ENCODE data around the gene COLQ. TPM values are rescaled to one million over a fixed set of nuclear protein-coding genes. Genes with fewer than 3 reads are reported as not detected.

The COLQ gene
- total and polyA plus RNA-seq, 4 donors: 0.27 to 2.6 (median 0.67) TPM

DNA sequence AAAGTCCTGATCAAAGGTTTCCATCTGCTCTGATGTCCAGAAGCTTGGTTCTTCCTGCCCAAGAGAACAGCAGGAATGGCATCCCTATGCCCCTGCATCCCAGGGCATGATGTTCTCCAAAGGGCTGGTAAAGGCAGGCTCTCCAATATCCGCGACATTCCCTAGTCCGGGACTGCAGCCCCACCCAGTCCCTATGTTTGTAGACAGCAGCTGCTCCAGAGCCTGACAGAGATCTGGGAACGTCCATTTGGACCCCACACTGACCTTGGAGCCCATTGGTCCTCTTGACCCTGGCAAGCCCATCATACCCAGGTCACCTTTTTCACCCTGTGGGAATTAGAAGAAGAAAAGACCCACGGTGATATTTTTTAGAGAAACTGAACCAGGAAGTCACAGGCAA lies 46.3 kb downstream of the COLQ start:
- no peaks in the 10 kb centered on the region for H3K27me3 ChIP-seq (ENCODE audit: control insufficient read depth in 4 of 4, insufficient read depth in 4 of 4, low read length in 3 of 4)
- 69% methylated on average over 5 of the region's 5 CpGs for WGBS
- H3K9me3 ChIP-seq (ENCODE audit: control insufficient read depth in 4 of 4, low read length in 3 of 4): no peaks in the 10 kb centered on the region
- H3K4me3 ChIP-seq (ENCODE audit: low read depth in 1 of 3, low read length in 3 of 3): no peak overlapping the region
- no peaks in the 10 kb centered on the region for H3K36me3 ChIP-seq (ENCODE audit: control insufficient read depth in 4 of 4, insufficient read depth in 3 of 4, low read depth in 1 of 4, low read length in 3 of 4)
- no peak overlapping the region for H3K27ac ChIP-seq (ENCODE audit: low read depth in 1 of 2, low read length in 2 of 2)
- no peak for DNase-seq (ENCODE audit: low spot score)
- H3K9ac ChIP-seq (ENCODE audit: low read depth in 1 of 2, low read length in 2 of 2): no peak overlapping the region
- no peak for TF ChIP-seq FOXA2 (IDR thresholded peaks at IDR 0.05)
- TF ChIP-seq TAF1 (conservative IDR thresholded peaks at IDR 0.05): no peak
- TF ChIP-seq, protein P1, sequence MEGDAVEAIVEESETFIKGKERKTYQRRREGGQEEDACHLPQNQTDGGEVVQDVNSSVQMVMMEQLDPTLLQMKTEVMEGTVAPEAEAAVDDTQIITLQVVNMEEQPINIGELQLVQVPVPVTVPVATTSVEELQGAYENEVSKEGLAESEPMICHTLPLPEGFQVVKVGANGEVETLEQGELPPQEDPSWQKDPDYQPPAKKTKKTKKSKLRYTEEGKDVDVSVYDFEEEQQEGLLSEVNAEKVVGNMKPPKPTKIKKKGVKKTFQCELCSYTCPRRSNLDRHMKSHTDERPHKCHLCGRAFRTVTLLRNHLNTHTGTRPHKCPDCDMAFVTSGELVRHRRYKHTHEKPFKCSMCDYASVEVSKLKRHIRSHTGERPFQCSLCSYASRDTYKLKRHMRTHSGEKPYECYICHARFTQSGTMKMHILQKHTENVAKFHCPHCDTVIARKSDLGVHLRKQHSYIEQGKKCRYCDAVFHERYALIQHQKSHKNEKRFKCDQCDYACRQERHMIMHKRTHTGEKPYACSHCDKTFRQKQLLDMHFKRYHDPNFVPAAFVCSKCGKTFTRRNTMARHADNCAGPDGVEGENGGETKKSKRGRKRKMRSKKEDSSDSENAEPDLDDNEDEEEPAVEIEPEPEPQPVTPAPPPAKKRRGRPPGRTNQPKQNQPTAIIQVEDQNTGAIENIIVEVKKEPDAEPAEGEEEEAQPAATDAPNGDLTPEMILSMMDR (IDR thresholded peaks at IDR 0.05; ENCODE audit: low read depth, low read length, missing input control): no peak
- no peak for TF ChIP-seq NR2F2 (IDR thresholded peaks at IDR 0.05)
- TF ChIP-seq SP1 (IDR thresholded peaks at IDR 0.05): no peak
- no peak for TF ChIP-seq JUND (IDR thresholded peaks at IDR 0.05)
- TF ChIP-seq FOXA1 (IDR thresholded peaks at IDR 0.05): no peak
- no peak for TF ChIP-seq YY1 (IDR thresholded peaks at IDR 0.05)
- TF ChIP-seq HNF4G (IDR thresholded peaks at IDR 0.05): no peak
- no peaks in the 10 kb centered on the region for H3K4me1 ChIP-seq (ENCODE audit: control insufficient read depth in 4 of 4, insufficient read depth in 4 of 4, low read length in 3 of 4)

DNA sequence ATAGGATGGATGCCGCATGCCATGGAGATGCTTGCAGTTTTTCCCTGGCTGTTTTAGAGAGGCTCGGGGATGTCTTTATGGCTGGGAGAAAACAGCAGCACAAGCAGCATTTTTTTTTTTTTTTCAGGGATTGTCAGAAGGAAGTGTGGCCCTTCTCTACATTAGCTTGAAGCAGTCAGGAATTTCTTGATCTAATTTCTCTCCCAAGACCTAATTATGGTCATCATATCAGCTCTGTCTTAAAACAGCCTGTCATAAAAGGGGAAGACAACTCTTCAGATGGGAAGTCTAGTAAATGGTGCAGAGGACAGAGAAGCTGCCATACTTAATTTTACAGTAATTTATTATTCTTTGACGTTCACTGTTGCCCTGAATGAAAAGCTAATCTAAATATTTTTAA lies 49.6 kb downstream of the COLQ start:
- DNase-seq (ENCODE audit: low spot score): no peak
- Histone ChIP-seq H3K27me3 (ENCODE audit: control insufficient read depth in 4 of 4, insufficient read depth in 4 of 4, low read length in 3 of 4) (no peaks in the 10 kb centered on the region), H3K9ac (ENCODE audit: low read depth in 1 of 2, low read length in 2 of 2) (no peak overlapping the region), H3K9me3 (ENCODE audit: control insufficient read depth in 4 of 4, low read length in 3 of 4) (no peaks in the 10 kb centered on the region), H3K4me3 (ENCODE audit: low read depth in 1 of 3, low read length in 3 of 3) (no peak overlapping the region), H3K27ac (ENCODE audit: low read depth in 1 of 2, low read length in 2 of 2) (no peak overlapping the region), H3K36me3 (ENCODE audit: control insufficient read depth in 4 of 4, insufficient read depth in 3 of 4, low read depth in 1 of 4, low read length in 3 of 4) (no peaks in the 10 kb centered on the region), H3K4me1 (ENCODE audit: control insufficient read depth in 4 of 4, insufficient read depth in 4 of 4, low read length in 3 of 4) (no peaks in the 10 kb centered on the region)
- 93% methylated on average over 3 of the region's 3 CpGs for WGBS
- TF ChIP-seq FOXA2 (IDR thresholded peaks at IDR 0.05) (no peak), EGR1 (IDR thresholded peaks at IDR 0.05; ENCODE audit: low read depth in 2 of 2) (no peak), RXRA (IDR thresholded peaks at IDR 0.05) (no peak), HNF4A (conservative IDR thresholded peaks at IDR 0.05) (no peak)
- TF ChIP-seq, protein P2, sequence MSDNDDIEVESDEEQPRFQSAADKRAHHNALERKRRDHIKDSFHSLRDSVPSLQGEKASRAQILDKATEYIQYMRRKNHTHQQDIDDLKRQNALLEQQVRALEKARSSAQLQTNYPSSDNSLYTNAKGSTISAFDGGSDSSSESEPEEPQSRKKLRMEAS (IDR thresholded peaks at IDR 0.05): no peak
- TF ChIP-seq, protein P1 (IDR thresholded peaks at IDR 0.05; ENCODE audit: low read depth, low read length, missing input control): no peak

DNA sequence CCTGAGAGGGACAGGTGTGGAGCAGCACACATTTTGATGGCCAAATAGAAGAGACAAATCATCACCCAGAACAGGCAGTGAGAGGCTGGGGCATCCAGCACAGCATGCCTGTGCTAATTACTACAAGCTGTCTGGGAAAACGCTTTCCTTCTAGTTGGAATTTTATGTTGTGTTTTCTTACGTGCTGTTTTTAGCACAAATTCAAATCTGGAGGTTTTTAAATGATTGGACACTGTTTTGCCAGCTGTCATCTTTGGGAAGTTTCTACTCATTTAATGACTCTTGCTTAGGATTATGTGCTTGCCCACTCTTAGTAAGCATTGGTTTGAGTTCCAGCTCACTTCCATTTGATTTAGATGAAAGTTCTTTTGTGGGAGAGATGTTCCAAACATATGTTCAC lies 50.7 kb downstream of the COLQ start:
- 94% methylated on average over 2 of the region's 2 CpGs for WGBS
- no peaks in the 10 kb centered on the region for H3K4me1 ChIP-seq (ENCODE audit: control insufficient read depth in 4 of 4, insufficient read depth in 4 of 4, low read length in 3 of 4)
- TF ChIP-seq REST (IDR thresholded peaks at IDR 0.05): no peak
- TF ChIP-seq TAF1 (conservative IDR thresholded peaks at IDR 0.05): no peak
- TF ChIP-seq FOXA1 (IDR thresholded peaks at IDR 0.05): no peak
- TF ChIP-seq GABPA (IDR thresholded peaks at IDR 0.05 in 1 of 2, conservative IDR thresholded peaks at IDR 0.05 in 1 of 2): no peak
- no peak for TF ChIP-seq RAD21 (IDR thresholded peaks at IDR 0.05)
- no peak for TF ChIP-seq HNF4A (conservative IDR thresholded peaks at IDR 0.05)
- TF ChIP-seq, protein P3, sequence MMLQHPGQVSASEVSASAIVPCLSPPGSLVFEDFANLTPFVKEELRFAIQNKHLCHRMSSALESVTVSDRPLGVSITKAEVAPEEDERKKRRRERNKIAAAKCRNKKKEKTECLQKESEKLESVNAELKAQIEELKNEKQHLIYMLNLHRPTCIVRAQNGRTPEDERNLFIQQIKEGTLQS (IDR thresholded peaks at IDR 0.05): no peak
- no peak for TF ChIP-seq FOXA2 (IDR thresholded peaks at IDR 0.05)
- no peak for TF ChIP-seq NR2F2 (IDR thresholded peaks at IDR 0.05)
- TF ChIP-seq, protein P2 (IDR thresholded peaks at IDR 0.05): no peak
- H3K4me3 ChIP-seq (ENCODE audit: low read depth in 1 of 3, low read length in 3 of 3): no peak overlapping the region
- H3K27ac ChIP-seq (ENCODE audit: low read depth in 1 of 2, low read length in 2 of 2): no peak overlapping the region
- DNase-seq (ENCODE audit: low spot score): no peak
- no peaks in the 10 kb centered on the region for H3K36me3 ChIP-seq (ENCODE audit: control insufficient read depth in 4 of 4, insufficient read depth in 3 of 4, low read depth in 1 of 4, low read length in 3 of 4)
- H3K9ac ChIP-seq (ENCODE audit: low read depth in 1 of 2, low read length in 2 of 2): no peak overlapping the region
- H3K27me3 ChIP-seq (ENCODE audit: control insufficient read depth in 4 of 4, insufficient read depth in 4 of 4, low read length in 3 of 4): no peaks in the 10 kb centered on the region
- H3K9me3 ChIP-seq (ENCODE audit: control insufficient read depth in 4 of 4, low read length in 3 of 4): no peaks in the 10 kb centered on the region
